WI38 (cell line): ENCODE measurements around the gene ABTB1.
A peak's percentile ranks its signal among the peaks of the same experiment; 100 is the strongest.

Source experiments
- H3K4me3 ChIP-seq: 2 replicates; pipeline ENCODE4 v1.5.1; 2011; ENCODE audit warnings: low read depth, mild to moderate bottlenecking, control low read depth, low read length
- TF ChIP-seq, protein P1 (sequence below): IDR thresholded peaks from 2 replicates; pipeline ENCODE4 v1.5.1; 2012; ENCODE audit warnings: low read depth, mild to moderate bottlenecking, control low read depth, low read length

Gene ABTB1

GRCh38 chr3:127688416-127689265 is 15.9 kb downstream of the ABTB1 start:
- TF ChIP-seq, protein P1, sequence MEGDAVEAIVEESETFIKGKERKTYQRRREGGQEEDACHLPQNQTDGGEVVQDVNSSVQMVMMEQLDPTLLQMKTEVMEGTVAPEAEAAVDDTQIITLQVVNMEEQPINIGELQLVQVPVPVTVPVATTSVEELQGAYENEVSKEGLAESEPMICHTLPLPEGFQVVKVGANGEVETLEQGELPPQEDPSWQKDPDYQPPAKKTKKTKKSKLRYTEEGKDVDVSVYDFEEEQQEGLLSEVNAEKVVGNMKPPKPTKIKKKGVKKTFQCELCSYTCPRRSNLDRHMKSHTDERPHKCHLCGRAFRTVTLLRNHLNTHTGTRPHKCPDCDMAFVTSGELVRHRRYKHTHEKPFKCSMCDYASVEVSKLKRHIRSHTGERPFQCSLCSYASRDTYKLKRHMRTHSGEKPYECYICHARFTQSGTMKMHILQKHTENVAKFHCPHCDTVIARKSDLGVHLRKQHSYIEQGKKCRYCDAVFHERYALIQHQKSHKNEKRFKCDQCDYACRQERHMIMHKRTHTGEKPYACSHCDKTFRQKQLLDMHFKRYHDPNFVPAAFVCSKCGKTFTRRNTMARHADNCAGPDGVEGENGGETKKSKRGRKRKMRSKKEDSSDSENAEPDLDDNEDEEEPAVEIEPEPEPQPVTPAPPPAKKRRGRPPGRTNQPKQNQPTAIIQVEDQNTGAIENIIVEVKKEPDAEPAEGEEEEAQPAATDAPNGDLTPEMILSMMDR: no peak
- no peak overlapping the region for H3K4me3 ChIP-seq

GRCh38 chr3:127689266-127689860 is 16.6 kb downstream of the ABTB1 start:
- TF ChIP-seq, protein P1: no peak

DNA sequence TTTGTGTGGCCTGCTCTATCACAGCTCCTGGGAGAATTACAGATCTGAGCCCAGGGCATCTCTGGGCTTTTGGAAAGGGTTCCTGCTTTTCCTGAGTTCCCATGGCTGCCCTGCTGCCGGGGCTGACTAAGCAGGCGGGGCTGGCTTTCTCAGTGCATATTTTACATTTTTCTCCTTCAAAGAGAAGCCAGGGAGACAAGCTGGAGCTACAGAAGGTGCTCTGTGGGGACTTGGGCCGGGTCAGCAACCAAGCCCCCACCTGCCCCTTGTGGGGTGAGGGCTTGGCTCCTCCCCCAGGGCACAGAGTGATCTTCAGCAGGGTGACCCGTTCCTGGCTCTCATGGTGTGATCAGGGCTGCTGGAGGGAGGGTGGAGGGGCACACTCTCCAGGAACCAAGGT is 17.4 kb downstream of the ABTB1 start:
- no peak overlapping the region for H3K4me3 ChIP-seq
- TF ChIP-seq, protein P1: no peak

More at GRCh38 chr3:127689266-127689860, 16.6 kb downstream of the ABTB1 start:
- H3K4me3 ChIP-seq: no peak overlapping the region

DNA sequence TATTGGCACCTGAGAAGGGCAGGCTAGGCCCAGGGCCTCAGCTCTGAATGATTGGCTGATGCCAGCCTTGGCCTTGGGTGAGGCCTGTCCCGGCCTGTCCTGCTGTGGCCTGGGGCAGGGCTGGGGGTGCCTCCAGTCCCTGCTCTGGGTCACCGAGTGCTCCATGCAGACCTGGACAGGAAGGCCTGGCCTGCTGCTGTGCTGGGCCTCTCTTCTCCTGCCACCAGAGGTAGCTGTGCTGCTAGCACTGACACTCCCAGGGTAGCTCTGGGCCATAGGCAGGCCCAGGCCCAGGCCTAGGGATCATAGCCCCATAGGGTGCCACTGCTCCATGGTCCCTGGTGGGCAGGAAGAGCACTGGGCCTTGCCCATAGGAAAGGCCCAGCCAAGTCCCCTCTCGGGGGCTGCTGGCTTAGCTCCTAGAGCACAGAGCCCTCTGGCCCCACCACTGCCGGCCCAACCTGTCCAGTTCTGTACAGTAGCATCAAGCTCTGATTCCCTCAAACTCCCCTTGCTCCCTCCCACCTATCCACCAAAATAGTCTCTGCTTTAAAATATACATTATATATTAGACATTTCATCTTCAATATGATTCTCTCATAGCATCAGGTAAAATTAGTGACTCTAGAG is 18.2 kb downstream of the ABTB1 start:
- TF ChIP-seq, protein P1: peak; percentile 79

GRCh38 chr3:127691489-127691888 is 18.7 kb downstream of the ABTB1 start:
- no peak overlapping the region for H3K4me3 ChIP-seq
- TF ChIP-seq, protein P1: no peak

More for the DNA sequence above, 18.2 kb downstream of the ABTB1 start:
- H3K4me3 ChIP-seq: no peak overlapping the region

GRCh38 chr3:127691974-127692373 is 19.2 kb downstream of the ABTB1 start:
- TF ChIP-seq, protein P1: no peak
- H3K4me3 ChIP-seq: no peak overlapping the region
